ENCODE data around the gene EGFR.

The EGFR gene

DNA sequence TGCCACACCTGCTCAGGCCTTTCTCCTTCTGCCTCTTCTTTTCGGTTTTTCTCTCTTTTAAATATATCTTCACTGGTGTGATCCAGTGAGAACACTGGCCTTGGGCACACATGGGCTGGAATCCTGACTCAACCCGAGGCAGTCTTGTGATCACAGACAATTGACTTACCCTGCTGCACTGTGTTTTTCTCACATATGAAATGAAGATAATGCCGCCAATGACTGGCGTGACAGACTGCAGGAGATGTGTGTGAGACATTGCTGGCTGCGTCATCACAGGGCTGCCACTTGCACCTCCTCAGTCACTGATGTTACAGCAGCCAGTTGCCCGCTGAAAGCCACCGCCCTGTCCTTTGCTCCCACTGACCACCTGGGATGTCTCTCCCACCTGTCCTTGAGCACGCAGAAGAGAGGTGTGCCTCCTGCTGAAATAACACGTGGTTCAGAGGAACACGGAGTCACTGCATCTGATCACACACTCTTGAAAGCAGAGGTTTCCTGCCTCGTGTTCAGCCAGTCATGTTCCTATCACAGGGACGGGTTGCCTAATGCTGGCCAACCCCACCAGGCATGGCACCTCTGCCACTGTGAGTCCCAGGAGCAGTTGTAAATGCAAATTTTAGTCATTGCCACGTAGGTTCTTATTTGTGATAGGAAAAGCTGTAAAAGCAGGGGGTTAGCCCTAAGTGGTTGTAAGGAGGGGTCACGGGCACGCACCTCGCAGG lies 221.8 kb downstream of the EGFR start:
- DNase-seq (ENCODE audit: extremely low read depth in 1 of 2, low read depth in 1 of 2): no peak

DNA sequence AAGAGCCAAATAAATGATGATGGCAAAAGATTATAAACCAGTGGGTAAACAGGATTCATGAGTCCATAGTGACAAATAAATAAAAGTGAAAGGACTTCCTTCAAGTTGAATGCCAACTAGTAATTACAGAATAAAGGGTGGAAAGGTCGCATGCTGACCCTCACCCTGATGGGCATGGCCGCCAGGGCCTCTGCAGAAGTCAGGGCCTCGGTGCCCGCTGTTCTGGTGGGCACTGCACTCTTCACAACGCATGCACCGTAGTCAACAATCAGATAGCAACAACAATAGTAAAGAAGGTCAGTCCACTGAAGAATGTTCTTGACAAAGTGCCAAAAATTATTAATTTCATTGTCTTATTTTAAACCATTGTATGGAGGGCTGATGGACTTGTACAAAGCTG lies 223.1 kb downstream of the EGFR start:
- no peak for DNase-seq (ENCODE audit: extremely low read depth in 1 of 2, low read depth in 1 of 2)

DNA sequence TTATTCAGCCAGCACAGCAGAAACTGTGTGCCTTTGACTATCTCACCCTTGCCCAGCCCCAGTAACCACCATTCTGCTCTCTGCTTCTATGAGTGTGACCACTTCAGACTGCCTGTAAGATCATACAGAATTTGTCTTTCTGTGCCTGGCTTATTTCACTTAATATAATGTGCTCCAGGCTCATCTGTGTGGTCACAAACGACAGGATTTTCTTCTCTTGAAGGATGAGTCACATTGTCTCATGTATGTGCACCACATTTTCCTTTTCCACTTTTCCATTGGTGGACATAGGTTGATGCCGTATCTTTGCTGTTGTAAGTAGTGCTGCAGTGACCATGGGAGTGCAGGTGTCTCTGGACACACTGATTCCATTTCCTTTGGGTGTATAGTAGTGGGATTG lies 223.8 kb downstream of the EGFR start:
- DNase-seq (ENCODE audit: extremely low read depth in 1 of 2, low read depth in 1 of 2): no peak

DNA sequence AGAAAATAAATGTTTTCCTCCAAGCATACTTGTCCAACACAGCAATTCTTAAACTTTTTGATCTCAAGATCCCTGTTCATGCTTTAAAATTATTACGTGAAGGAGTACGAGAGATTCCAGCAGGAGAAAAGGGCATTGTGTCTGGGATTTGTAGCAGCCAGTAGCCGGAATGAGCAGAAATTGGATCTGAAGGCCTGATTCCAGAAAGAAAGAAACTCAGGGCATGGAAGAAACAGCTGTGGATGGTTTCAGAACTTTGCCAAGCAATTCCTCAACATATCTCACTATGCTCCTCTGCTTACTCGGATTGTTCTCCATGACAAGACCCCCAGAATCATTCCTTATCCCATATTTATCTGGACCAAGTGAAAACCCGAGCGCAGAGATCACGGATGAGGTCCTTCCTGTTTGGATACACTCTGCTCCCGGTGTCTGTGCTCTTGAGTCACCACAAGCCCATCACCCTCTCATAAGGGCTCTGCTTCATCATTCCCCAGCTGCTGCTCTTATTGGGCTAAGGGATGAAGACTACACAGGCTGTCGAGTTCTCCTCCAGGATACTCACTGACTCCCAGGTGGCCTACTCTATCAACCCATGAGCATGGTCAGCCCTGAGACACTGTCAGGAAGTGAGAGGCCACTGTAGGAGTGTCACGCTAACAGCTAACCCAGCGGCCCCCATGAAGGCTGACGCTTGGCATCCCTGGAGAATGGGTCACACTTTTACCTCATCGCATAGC lies 225.4 kb downstream of the EGFR start:
- no peak for DNase-seq (ENCODE audit: extremely low read depth in 1 of 2, low read depth in 1 of 2)

DNA sequence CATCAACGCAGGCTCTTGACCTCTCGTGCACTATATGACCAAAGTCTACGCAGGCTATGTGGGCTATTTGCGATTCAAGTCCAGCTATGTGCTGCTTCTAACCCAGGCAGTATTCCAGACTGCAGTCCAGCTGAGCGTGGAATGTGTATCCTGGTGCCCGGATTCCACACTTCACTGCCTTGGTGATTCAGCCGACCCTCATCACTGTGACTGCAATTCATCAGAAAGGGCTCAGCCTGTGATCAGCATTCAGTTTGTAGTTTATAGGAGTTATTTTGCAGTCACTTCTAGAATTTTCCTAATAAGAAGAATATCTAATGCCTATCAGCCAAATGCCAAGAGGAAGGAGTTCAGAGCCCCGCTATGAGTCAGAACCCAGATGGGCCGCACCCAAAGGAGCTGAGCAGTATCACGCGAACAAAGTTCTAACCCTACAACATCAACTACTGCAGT lies 226.5 kb downstream of the EGFR start:
- DNase-seq (ENCODE audit: extremely low read depth in 1 of 2, low read depth in 1 of 2): no peak

DNA sequence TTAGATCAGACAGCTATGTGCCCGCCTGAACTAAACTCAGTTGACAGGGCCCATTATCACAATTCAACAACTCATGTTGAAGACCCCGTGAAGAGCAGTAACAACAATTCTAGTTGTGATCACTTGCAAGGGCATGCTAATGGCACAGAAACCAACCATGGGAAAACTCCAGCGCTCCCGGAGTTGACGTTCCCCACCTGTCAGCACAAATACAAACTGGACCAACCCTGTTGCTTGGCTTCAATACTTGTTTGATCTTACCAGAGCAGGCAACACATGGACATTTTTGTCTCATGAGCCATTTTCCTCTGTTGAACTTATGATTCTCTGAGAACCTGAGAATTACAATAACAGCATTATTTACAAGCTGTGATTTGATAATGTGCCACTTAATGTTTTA lies 227.4 kb downstream of the EGFR start:
- DNase-seq (ENCODE audit: extremely low read depth in 1 of 2, low read depth in 1 of 2): no peak

DNA sequence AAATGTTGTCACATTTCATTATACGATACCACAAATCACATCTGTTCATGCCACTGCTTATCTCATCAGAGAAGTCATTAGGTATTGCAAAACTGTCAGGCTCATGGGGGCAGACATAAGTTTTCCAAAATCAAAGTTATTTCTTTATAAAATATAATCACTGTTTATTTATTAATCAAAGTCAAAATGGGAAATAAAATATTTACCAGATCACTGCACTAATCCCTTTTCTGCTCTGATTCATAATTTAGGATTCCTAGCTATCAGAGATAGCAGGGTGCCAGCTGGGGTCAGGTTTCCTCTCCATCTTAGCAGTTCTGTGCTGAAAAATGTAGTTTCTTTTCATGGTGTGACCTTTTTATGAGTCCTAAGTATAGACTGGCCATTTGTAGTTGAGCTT lies 228.6 kb downstream of the EGFR start:
- DNase-seq (ENCODE audit: extremely low read depth in 1 of 2, low read depth in 1 of 2): no peak

DNA sequence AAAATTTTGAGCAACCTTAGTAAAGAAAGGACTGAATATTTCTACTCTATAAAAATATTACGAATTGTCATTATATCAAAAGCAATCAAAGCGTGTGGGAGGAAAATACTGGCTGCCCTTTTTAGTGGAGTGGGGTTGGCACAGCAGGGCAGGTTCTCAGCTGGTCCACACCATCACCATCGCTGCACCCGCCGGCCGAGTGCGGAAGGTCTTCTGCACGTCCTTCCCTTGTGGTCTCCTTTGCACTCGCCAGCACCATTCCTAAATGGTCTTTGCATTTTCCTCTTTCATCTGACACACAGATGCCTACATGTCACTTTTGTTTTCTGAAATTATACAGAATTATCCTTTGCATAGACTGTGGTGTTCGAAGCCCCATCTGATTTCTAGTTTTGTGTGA lies 229.7 kb downstream of the EGFR start:
- DNase-seq (ENCODE audit: extremely low read depth in 1 of 2, low read depth in 1 of 2): no peak

DNA sequence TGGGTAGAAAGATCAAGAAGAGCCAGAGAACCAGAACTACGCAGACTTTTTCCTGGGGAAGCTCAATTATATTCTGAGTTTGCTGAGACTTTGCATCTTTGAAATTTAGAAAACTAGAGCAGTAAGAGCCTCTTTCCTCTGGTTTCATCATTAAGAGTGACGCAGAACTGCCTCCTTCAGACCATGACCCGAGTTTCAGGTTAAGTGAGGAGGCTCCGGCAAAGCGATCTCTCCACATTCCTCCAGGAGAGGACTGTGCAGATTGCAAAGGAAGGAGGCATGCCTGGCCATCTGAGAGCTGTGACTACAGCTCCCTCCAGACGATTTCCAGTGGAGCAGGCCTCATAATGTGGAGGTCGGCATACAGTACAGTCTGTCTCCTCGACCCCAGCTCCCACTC lies 230.5 kb downstream of the EGFR start:
- no peak for DNase-seq (ENCODE audit: extremely low read depth in 1 of 2, low read depth in 1 of 2)

DNA sequence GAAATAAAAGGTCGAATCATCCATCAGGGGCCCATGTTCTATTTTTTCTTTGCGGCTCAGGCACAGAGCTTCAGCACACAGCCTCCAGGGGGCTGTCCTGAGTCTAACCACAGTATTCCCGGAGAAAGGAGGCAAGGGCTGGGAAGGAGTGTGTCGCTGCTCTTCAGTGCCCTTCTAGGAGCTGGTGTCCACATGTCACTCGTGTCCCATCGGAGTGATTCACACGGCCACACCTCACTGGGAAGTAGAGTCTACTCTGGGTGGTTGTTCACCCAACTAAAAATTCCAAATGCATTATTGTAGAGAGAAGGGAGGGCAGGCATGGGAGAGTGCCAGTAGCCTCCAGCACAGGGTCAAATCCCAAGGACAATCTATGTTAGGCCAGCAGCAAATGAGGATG lies 231.5 kb downstream of the EGFR start:
- DNase-seq (ENCODE audit: extremely low read depth in 1 of 2, low read depth in 1 of 2): no peak

DNA sequence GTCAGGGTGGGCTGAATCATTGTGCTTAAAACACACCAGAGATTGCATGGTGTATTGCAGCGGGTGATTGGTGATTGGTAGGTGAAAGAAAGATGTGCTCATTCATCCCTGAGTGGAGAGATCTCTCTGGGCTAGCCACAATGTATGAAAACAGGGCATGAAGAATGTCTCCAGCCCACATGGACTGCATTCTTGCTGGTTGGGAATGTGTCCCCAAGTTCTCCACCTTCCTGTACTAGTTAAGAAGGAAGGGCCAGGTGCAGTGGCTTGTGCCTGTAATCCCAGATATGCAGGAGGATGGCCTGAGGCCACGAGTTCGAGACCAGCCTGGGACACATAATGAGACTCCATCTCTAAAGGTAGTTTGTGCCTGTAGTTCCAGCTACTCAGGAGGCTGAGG lies 232.5 kb downstream of the EGFR start:
- no peak for DNase-seq (ENCODE audit: extremely low read depth in 1 of 2, low read depth in 1 of 2)

DNA sequence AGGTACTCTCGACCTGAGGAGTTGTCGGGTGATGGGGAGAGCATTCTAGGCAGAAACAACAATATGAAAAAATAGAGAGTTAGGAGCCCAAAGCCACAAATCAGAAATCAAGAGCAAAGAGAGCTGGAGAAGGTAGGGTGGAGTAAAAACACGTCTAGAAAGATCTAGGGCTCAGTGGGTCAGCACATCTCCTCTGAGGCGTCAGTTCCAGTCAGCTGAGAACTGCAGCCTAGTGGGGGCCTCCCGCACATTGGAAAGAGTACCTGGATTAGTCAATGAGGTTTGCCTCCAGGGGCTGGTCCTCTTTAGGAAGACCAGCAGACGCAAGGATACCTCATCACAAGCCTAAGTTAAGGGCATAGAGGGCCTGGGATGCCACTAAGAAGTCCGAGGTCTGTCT lies 233.1 kb downstream of the EGFR start:
- no peak for DNase-seq (ENCODE audit: extremely low read depth in 1 of 2, low read depth in 1 of 2)

DNA sequence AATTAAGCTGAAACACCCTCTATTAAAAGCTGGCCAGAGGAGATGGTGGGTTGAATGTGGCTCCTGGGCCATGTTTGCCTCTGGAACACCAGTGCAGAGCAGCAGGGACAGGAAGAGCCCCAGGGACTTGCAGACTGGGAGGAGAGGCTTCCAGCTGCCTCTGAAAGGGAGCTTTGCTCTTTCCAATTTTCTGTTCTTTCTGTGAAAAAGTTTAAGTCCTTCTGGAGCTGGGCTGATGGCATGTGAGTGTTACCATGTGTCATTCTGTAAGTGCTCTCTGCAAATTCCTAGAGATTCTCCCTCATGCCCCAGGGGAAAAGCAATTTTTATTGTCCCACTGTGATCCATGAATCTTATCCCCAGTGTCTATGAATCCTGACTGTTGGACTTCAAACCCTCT lies 233.6 kb downstream of the EGFR start:
- no peak for DNase-seq (ENCODE audit: extremely low read depth in 1 of 2, low read depth in 1 of 2)

DNA sequence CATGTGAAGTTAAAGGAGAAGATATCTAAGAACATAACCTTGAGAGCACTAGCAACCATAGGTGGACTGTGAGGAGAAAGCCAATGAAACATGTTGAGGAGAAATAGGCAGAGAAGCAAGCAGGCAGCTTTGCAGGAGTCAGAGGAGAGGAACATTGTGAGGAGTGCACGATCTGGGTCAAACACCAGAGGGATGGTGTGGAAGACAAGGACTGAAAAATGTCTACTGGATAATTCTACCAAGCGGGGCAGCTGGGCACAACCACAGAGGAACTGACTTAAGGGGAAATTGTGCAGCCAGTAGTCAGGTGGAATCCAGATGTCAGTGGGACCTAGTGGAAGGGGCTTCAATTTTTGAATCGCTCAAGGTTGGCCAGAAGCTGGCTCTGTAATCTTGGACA lies 234.4 kb downstream of the EGFR start:
- no peak for DNase-seq (ENCODE audit: extremely low read depth in 1 of 2, low read depth in 1 of 2)

DNA sequence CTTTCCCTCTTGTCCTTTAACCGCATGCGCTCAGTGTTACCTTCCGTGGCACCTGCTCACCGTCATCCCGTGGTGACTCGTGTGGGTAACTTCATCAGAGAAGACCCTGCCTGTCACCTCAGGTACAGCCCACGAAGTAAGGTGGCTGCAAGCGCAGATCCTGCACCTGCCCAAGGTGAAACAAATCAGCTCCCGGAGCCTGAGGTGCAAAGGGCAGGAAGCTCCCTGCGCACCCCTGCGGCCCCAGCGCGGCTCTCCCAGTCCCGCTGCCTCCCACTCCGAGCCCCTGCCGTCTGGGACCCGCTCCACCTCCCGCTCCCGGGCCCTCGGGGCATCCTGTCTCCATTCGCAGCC lies 235.4 kb downstream of the EGFR start:
- DNase-seq (ENCODE audit: extremely low read depth in 1 of 2, low read depth in 1 of 2): no peak

DNA sequence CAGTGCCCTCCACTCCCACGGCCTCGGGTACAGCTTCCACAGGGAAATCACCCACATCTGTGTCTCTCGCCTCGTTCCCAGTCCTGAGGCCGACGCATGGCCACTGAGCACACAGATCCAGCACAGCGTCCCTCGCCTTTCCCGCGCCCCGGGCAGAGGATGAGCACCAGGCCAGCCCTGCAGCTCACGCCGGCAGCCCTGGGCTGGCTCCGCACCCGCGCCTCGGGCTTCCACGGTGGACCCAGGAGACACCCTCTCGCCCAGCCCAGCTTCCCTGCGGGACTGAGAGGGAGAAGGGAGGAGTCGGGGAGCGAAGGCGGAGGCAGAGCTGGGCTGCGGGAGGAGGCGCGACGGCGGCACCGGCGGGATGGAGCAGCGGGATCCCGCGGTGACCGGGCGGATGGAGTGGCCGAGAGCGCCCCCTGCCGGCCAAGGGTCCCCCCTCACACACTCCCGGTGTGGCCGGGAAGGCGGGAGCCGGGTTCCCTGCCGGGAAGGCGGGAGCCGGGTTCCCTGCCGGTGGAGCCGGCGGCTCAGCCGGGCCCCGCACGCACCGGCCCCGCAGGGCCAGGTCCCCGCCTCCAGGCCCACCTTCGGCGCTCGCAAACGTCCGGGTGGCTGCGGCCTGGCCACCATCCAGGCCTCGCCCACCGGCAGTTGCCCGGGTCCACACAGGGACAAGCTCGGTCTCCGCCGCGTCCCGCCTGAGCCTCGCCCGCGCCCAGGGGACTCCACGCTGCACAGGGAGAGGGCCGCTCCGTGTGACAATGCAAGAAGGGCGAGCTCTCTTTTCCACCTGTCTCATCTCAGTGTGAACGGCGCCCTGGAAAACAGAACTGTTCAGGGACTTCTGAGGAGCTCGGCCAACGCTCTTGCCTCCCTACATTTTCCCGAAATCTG lies 236.0 kb downstream of the EGFR start:
- peak; percentile 39 to 46 for DNase-seq (ENCODE audit: extremely low read depth in 1 of 2, low read depth in 1 of 2)

DNA sequence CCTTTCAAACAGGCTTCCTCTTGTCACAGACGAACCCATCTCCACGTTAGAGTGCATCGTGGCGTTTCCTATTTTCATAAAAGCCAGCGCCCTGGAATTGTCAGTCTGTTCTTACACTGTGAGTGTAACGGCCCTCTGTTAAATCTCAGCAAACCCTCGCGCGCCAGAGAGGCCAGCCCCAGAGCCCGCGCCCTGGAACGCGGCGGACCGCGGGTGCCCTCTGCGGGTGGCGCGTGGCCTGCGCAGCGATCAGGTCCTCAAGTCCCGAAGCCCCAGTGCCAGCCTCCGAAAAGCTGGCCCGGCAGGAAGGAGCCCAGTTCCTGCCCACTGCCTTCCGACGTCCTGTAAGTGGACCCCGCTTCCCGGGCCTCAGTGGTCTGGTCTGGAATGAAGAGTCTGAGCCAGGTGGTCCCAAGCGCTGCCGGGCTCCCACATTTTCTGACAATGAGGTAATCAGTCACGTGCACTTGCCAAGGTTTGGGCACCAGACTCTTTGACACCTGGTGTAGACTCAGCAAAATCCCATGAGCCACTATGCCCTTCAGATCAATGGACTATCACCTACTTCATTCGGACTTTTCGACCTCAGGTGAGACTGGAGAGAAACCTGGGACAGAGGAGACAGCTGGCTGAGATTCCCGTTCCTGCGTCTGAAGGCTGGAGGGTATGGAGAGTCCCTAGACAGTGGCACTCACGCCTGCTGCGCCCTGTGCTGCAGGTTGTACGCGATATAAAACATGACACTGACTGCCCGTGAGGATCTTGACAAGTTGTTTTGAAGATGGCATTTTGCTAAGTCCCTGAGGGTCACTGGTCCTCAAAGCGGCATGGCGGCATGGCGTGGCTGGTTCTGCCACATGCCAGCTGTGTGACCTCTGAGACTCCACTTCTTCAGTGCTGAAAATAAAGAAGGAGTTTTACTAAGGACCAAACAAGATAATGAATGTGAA lies 237.0 kb downstream of the EGFR start:
- peak; percentile 44 to 60 for DNase-seq (ENCODE audit: extremely low read depth in 1 of 2, low read depth in 1 of 2)

DNA sequence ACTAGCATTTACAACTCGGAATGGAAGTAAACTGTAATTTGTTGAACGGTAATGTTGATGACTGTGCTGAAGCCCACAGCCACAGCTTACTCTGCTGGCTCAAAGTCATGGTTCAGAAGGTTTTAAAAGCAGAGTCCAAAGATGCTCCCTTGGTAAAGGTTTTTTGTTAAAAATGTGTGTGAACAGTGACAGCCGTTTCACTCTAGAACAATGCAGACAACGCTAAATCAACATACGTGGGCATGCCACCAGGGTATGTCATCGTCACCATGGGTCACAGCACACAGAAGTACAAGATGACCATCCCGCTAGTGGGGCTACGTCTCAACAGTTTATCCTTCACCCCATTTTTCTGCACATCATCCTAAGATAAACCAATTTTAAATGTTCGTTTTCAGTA lies 239.8 kb downstream of the EGFR start:
- no peak for DNase-seq (ENCODE audit: extremely low read depth in 1 of 2, low read depth in 1 of 2)

DNA sequence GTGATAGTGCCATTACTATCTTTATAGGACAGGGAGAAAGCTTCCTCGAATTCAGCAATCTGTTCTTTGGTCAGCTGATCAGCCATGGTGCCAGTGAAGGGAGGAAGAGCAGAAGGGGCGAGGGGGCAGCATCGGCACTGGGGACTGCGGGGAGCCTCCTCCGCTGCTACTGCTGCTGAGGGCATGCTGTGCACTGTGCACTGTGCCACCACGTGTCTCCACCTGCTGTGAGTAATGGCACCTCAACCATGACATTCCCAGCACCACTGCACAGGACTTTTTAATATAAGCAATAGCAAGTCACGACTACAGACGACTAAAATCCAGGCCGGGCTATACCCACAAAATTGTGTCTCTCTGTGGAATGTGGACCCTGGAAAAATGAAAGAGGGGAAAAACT lies 241.4 kb downstream of the EGFR start:
- no peak for DNase-seq (ENCODE audit: extremely low read depth in 1 of 2, low read depth in 1 of 2)

DNA sequence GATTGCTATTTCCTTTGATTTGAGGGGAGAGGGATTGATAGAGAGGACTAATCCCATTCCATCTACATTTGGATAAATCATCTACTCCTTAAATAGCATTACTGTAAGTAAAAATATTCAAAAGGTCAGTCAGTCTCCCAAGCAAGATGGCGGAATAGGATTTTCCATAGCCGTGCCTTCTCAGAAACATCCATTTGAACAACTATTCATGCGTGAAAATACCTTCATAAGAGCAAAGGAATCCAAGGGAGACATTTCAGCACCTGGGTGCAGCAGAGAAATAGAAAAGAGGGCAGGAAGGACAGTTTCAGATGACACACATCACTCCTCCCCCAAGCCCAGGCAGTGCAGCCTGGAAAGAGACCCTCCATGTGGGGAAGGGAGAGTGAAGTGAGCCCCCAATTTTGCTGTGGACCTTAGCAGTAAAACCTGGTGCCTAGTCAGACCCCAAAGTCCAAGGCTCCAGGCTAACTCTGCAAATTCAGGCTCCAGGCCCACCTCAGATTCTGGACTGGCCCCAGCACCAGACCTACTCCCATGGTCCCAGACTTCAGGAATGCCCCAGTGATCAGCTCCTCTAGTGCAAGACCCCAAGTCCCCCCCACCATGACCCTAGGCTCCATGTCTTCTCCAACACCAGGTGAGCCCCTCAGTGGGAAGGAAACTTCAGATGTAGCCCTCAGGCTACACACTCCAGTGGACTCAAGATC lies 242.0 kb downstream of the EGFR start:
- DNase-seq (ENCODE audit: extremely low read depth in 1 of 2, low read depth in 1 of 2): no peak

All from stimulated activated CD8-positive, alpha-beta memory T cell treated with anti-CD3 and anti-CD28 coated beads, Interleukin-7, amount 100 ng/mL, for 48 hours (primary cell).